ENCODE data around the gene PHPT1. TPM values are rescaled to one million over a fixed set of nuclear protein-coding genes. Genes with fewer than 3 reads are reported as not detected.

Gene PHPT1
- total and polyA plus RNA-seq, 2 of the 13 experiments (the other 11 are each of a cell fraction or from before 2014, with no cell fraction given) = 189 to 192 TPM

- TF ChIP-seq, protein P1, sequence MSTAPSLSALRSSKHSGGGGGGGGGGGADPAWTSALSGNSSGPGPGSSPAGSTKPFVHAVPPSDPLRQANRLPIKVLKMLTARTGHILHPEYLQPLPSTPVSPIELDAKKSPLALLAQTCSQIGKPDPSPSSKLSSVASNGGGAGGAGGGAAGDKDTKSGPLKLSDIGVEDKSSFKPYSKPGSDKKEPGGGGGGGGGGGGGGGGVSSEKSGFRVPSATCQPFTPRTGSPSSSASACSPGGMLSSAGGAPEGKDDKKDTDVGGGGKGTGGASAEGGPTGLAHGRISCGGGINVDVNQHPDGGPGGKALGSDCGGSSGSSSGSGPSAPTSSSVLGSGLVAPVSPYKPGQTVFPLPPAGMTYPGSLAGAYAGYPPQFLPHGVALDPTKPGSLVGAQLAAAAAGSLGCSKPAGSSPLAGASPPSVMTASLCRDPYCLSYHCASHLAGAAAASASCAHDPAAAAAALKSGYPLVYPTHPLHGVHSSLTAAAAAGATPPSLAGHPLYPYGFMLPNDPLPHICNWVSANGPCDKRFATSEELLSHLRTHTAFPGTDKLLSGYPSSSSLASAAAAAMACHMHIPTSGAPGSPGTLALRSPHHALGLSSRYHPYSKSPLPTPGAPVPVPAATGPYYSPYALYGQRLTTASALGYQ (CRISPR knock-in tag; IDR thresholded peaks at IDR 0.05) = peak; percentile 58; the same call in 1 of the 2 replicates
- peak; percentile 88 for TF ChIP-seq ZNF607 (CRISPR knock-in tag; IDR thresholded peaks at IDR 0.05; ENCODE audit: borderline replicate concordance)
- peak; percentile 14; the same call in 1 of the 2 replicates for TF ChIP-seq MEIS2 (CRISPR knock-in tag; IDR thresholded peaks at IDR 0.05)
- TF ChIP-seq ZNF446 (CRISPR knock-in tag; IDR thresholded peaks at IDR 0.05) = 0 out of 2 replicates have a peak, but pooled peaks have one; percentile 26
- no peak for TF ChIP-seq PRMT3 (CRISPR knock-in tag; IDR thresholded peaks at IDR 0.05; ENCODE audit: borderline replicate concordance, low read depth)
- TF ChIP-seq MAFG (CRISPR knock-in tag; IDR thresholded peaks at IDR 0.05) = no peak
- no peak for TF ChIP-seq MTF1 (CRISPR knock-in tag; IDR thresholded peaks at IDR 0.05)
- TF ChIP-seq NBN (conservative IDR thresholded peaks at IDR 0.05) = no peak
- TF ChIP-seq CCAR2 (optimal IDR thresholded peaks at IDR 0.05; ENCODE audit: low read depth, low read length) = no peak
- no peak for TF ChIP-seq ISL2 (CRISPR knock-in tag; IDR thresholded peaks at IDR 0.05)
- TF ChIP-seq, protein P2, sequence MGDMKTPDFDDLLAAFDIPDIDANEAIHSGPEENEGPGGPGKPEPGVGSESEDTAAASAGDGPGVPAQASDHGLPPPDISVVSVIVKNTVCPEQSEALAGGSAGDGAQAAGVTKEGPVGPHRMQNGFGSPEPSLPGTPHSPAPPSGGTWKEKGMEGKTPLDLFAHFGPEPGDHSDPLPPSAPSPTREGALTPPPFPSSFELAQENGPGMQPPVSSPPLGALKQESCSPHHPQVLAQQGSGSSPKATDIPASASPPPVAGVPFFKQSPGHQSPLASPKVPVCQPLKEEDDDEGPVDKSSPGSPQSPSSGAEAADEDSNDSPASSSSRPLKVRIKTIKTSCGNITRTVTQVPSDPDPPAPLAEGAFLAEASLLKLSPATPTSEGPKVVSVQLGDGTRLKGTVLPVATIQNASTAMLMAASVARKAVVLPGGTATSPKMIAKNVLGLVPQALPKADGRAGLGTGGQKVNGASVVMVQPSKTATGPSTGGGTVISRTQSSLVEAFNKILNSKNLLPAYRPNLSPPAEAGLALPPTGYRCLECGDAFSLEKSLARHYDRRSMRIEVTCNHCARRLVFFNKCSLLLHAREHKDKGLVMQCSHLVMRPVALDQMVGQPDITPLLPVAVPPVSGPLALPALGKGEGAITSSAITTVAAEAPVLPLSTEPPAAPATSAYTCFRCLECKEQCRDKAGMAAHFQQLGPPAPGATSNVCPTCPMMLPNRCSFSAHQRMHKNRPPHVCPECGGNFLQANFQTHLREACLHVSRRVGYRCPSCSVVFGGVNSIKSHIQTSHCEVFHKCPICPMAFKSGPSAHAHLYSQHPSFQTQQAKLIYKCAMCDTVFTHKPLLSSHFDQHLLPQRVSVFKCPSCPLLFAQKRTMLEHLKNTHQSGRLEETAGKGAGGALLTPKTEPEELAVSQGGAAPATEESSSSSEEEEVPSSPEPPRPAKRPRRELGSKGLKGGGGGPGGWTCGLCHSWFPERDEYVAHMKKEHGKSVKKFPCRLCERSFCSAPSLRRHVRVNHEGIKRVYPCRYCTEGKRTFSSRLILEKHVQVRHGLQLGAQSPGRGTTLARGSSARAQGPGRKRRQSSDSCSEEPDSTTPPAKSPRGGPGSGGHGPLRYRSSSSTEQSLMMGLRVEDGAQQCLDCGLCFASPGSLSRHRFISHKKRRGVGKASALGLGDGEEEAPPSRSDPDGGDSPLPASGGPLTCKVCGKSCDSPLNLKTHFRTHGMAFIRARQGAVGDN (CRISPR knock-in tag; IDR thresholded peaks at IDR 0.05) = peak; percentile 83
- no peak; the same call in 1 of the 2 replicates for TF ChIP-seq BRD4 (CRISPR knock-in tag; IDR thresholded peaks at IDR 0.05)
- TF ChIP-seq EP300 (IDR thresholded peaks at IDR 0.05; ENCODE audit: low read depth in 2 of 2, low read length in 2 of 2) = no peak
- TF ChIP-seq EP300 (CRISPR knock-in tag; IDR thresholded peaks at IDR 0.05; ENCODE audit: borderline replicate concordance) = 0 out of 2 replicates have a peak, but pooled peaks have one; percentile 12
- no peak for TF ChIP-seq ZNF792 (CRISPR knock-in tag; IDR thresholded peaks at IDR 0.05)
- TF ChIP-seq, protein P3, sequence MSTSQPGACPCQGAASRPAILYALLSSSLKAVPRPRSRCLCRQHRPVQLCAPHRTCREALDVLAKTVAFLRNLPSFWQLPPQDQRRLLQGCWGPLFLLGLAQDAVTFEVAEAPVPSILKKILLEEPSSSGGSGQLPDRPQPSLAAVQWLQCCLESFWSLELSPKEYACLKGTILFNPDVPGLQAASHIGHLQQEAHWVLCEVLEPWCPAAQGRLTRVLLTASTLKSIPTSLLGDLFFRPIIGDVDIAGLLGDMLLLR (CRISPR knock-in tag; IDR thresholded peaks at IDR 0.05) = no peak
- TF ChIP-seq ZNF225 (CRISPR knock-in tag; IDR thresholded peaks at IDR 0.05) = 0 out of 2 replicates have a peak, but pooled peaks have one; percentile 25
- no peak for TF ChIP-seq HOXA7 (CRISPR knock-in tag; IDR thresholded peaks at IDR 0.05)
- TF ChIP-seq NRL (CRISPR knock-in tag; IDR thresholded peaks at IDR 0.05; ENCODE audit: borderline replicate concordance) = peak; percentile 97
- no peak for TF ChIP-seq ETV5 (CRISPR knock-in tag; IDR thresholded peaks at IDR 0.05; ENCODE audit: borderline replicate concordance)
- TF ChIP-seq, protein P4, sequence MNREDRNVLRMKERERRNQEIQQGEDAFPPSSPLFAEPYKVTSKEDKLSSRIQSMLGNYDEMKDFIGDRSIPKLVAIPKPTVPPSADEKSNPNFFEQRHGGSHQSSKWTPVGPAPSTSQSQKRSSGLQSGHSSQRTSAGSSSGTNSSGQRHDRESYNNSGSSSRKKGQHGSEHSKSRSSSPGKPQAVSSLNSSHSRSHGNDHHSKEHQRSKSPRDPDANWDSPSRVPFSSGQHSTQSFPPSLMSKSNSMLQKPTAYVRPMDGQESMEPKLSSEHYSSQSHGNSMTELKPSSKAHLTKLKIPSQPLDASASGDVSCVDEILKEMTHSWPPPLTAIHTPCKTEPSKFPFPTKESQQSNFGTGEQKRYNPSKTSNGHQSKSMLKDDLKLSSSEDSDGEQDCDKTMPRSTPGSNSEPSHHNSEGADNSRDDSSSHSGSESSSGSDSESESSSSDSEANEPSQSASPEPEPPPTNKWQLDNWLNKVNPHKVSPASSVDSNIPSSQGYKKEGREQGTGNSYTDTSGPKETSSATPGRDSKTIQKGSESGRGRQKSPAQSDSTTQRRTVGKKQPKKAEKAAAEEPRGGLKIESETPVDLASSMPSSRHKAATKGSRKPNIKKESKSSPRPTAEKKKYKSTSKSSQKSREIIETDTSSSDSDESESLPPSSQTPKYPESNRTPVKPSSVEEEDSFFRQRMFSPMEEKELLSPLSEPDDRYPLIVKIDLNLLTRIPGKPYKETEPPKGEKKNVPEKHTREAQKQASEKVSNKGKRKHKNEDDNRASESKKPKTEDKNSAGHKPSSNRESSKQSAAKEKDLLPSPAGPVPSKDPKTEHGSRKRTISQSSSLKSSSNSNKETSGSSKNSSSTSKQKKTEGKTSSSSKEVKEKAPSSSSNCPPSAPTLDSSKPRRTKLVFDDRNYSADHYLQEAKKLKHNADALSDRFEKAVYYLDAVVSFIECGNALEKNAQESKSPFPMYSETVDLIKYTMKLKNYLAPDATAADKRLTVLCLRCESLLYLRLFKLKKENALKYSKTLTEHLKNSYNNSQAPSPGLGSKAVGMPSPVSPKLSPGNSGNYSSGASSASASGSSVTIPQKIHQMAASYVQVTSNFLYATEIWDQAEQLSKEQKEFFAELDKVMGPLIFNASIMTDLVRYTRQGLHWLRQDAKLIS (CRISPR knock-in tag; IDR thresholded peaks at IDR 0.05) = peak; percentile 95
Observed at GRCh38 chr9:136847826-136848392, 1.3 kb upstream of the PHPT1 start (continued).

Data from HepG2 (cell line).